ENCODE data around the gene TBL3. TPM values are rescaled to one million over a fixed set of nuclear protein-coding genes. Genes with fewer than 3 reads are reported as not detected.

The TBL3 gene
- total and polyA plus RNA-seq, 2 of the 8 experiments (the other 6 are each of a cell fraction or from before 2014, with no cell fraction given): 65.8 to 137 TPM

- Histone ChIP-seq H3K79me1 (ENCODE audit: low read depth, low read length) (peaks cover 2% of the 10 kb centered on the region; the same call in 1 of the 2 replicates), H3K23ac (ENCODE audit: insufficient read length) (no peak overlapping the region), H3K4me3 (ENCODE audit: extremely low read depth in 1 of 4, insufficient read depth in 2 of 4, low read depth in 3 of 4, low read length in 4 of 4) (no peak overlapping the region), H2BK120ac (replicated peaks; ENCODE audit: low read depth, low read length) (no peak overlapping the region), H3K9ac (replicated peaks in 1 of 4; ENCODE audit: extremely low read depth in 1 of 4, low read depth in 3 of 4, low read length in 3 of 4) (no peak overlapping the region), H4K8ac (ENCODE audit: extremely low read depth, insufficient read depth, low read length) (no peak overlapping the region), H4K91ac (replicated peaks; ENCODE audit: insufficient read length, low read length) (no peak overlapping the region), H3K4me1 (replicated peaks in 1 of 4; ENCODE audit: control insufficient read depth in 3 of 4, insufficient read depth in 4 of 4, low read length in 3 of 4) (peaks cover 0 to 19% (median 7%) of the 10 kb centered on the region in 4 experiments; a peak in 5 of 7 replicates), H3K56ac (replicated peaks; ENCODE audit: insufficient read length, low read depth, low read length) (no peak overlapping the region), H3K27me3 (replicated peaks in 1 of 4; ENCODE audit: control insufficient read depth in 3 of 4, extremely low read depth in 1 of 4, insufficient read depth in 3 of 4, low read length in 3 of 4) (no peaks in the 10 kb centered on the region), H4K20me1 (replicated peaks in 1 of 2; ENCODE audit: control insufficient read depth in 1 of 2, insufficient read depth in 2 of 2, low read length in 2 of 2) (peaks cover 22 to 54% of the 10 kb centered on the region in 2 experiments), H3K18ac (ENCODE audit: extremely low read depth, low read length) (no peak overlapping the region), H3K9me3 (ENCODE audit: insufficient read depth in 2 of 2, low read depth in 1 of 2, low read length in 1 of 2) (no peaks in the 10 kb centered on the region), H2AFZ (ENCODE audit: low read length) (no peak overlapping the region), H3K4ac (replicated peaks; ENCODE audit: insufficient read length, low read depth, low read length) (no peak overlapping the region), H2BK5ac (ENCODE audit: low read depth, low read length) (peak overlapping the region; percentile 44; the same call in 1 of the 2 replicates), H3K79me2 (ENCODE audit: control insufficient read depth in 1 of 2, insufficient read depth in 2 of 2, low read length in 2 of 2) (peaks cover 0 to 25% of the 10 kb centered on the region in 2 experiments; a peak in 3 of 4 replicates), H3K4me2 (ENCODE audit: insufficient read depth in 1 of 2, low read depth in 2 of 2, low read length in 2 of 2) (no peak overlapping the region), H3K27ac (ENCODE audit: low read depth, low read length) (no peak overlapping the region), H3K36me3 (ENCODE audit: control insufficient read depth in 2 of 4, insufficient read depth in 4 of 4, low read length in 3 of 4) (peaks cover 24 to 52% (median 42%) of the 10 kb centered on the region in 4 experiments), H4K5ac (ENCODE audit: insufficient read length, low read depth, low read length) (no peak overlapping the region), H3K23me2 (ENCODE audit: low read depth, low read length) (no peaks in the 10 kb centered on the region), H2BK12ac (ENCODE audit: low read depth, low read length) (no peak overlapping the region), H2BK20ac (ENCODE audit: low read length) (no peak overlapping the region), H2AK5ac (ENCODE audit: low read depth, low read length) (no peak overlapping the region), H3K14ac (ENCODE audit: insufficient read length) (no peak overlapping the region), H2BK15ac (ENCODE audit: low read length) (no peak overlapping the region)
- ChIA-PET POLR2A (ENCODE audit: partially characterized antibody) (interaction anchor here (0.6 to 2.1 kb wide), 3 partner anchors 50 to 153 kb away, joined by 3 to 5 read pairs (median 3); no protein-coding TSS in a partner anchor), CTCF (ENCODE audit: partially characterized antibody) (interaction anchor here (0.6 to 2.8 kb wide), 3 partner anchors 10 to 69 kb away, joined by 3 to 6 read pairs (median 4); no protein-coding TSS in a partner anchor)
- WGBS, 2 experiments (ENCODE audit: extremely low coverage in 1 of 2, insufficient coverage in 1 of 2, insufficient read length in 1 of 2, insufficient replicate concordance in 2 of 2, low coverage in 1 of 2, low lambda C conversion rate in 2 of 2, missing lambda C conversion rate in 1 of 2): 91% methylated on average over 47 of the region's 53 CpGs; no CpG with 5 or more reads in 1 of the 2 experiments
- FAIRE-seq: no peak
- TF ChIP-seq RFX5 (IDR thresholded peaks at IDR 0.05; ENCODE audit: borderline replicate concordance, low read depth, low read length): no peak
- TF ChIP-seq POLR2A (IDR thresholded peaks at IDR 0.05; ENCODE audit: control extremely low read depth in 1 of 2, low read depth in 2 of 2, low read length in 2 of 2): no peak
- no peak for TF ChIP-seq SIRT6 (IDR thresholded peaks at IDR 0.05; ENCODE audit: low read length)
- TF ChIP-seq EZH2 (IDR thresholded peaks at IDR 0.05; ENCODE audit: low read depth, low read length, severe bottlenecking): no peak
- TF ChIP-seq CHD1 (IDR thresholded peaks at IDR 0.05; ENCODE audit: low read depth, low read length): no peak
- no peak for TF ChIP-seq EP300 (IDR thresholded peaks at IDR 0.05; ENCODE audit: borderline replicate concordance in 1 of 2, low read depth in 2 of 2, low read length in 2 of 2)
- no peak for TF ChIP-seq HDAC2 (IDR thresholded peaks at IDR 0.05; ENCODE audit: borderline replicate concordance in 1 of 2, low read depth in 2 of 2, low read length in 2 of 2)
- no peak for TF ChIP-seq NRF1 (IDR thresholded peaks at IDR 0.05; ENCODE audit: low read depth, low read length)
- TF ChIP-seq BACH1 (IDR thresholded peaks at IDR 0.05; ENCODE audit: low read length): no peak
- TF ChIP-seq SIN3A (conservative IDR thresholded peaks at IDR 0.05 in 1 of 2, IDR thresholded peaks at IDR 0.05 in 1 of 2; ENCODE audit: low read depth in 1 of 2, low read length in 2 of 2): no peak
- DNase-seq (ENCODE audit: low read depth in 1 of 2, low spot score in 2 of 2): no peak
These were observed 29.9 kb downstream of the TBL3 start for GRCh38 chr16:2001456-2002355.

Measured in H1 (cell line).